Skin epidermis (tissue), 12 donors: Measurements from ENCODE around the gene RNF186.
"Not testable (repeated sequence)": the region's sequence is repeated elsewhere in the genome, so short reads cannot be mapped to it uniquely, and the experiment has no call there.

Experiments
- H3K27ac ChIP-seq, 21 experiments: fragments of 200-600 bp; sonication (generic) in 11 of 21; one replicate each; pipeline ENCODE4 v1.5.0; 2020; ENCODE audit warnings: mild to moderate bottlenecking in 3 of 21, inconsistent platforms in 2 of 21, moderate library complexity in 2 of 21
- H3K4me3 ChIP-seq, 7 experiments: fragments of 200-600 bp; sonication (generic) in 2 of 7; one replicate each; pipeline ENCODE4 v1.5.0; 2020; ENCODE audit warnings: inconsistent platforms in 2 of 7, mild to moderate bottlenecking in 2 of 7, moderate library complexity in 1 of 7

RNF186 gene

DNA sequence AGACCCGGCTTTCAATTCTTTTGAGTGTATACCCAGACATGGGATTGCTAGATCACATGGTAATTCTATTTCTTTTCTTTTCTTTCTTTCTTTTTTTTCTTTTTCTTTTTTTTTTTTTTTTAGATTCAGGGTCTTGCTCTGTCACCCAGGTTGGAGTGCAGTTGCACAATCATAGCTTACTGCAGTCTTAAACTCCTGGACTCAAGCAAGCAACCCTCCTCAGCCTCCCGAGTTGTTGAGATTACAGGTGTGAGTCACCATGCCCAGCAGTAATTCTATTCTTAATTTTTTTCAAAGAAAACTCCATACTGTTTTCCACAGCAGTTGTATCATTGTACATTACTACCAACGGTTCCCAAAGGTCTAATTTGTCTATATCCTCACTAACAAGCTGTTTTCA, 13.5 kb upstream of the RNF186 start:
- Histone ChIP-seq H3K4me3 (no peak overlapping the region), H3K27ac (no peak overlapping the region)

DNA sequence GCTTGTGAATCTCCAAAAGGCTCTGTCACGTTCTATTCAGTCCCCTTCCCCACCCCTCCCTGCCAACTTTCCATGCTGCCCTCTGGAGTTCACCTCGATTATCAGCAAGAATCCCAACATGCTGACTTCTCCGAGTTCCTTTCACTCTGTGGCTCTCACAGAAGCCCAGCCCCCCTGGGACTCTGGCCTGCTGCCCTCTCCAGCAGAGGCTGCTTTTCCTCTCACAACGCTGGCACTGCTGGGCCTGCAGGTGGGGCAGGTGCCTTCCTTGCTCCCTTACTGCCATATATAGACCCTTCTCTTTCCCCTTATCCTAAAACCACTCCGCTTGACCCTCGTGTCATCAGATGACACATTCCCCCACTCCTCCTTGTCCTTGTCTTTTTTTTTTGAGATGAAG, 10.2 kb upstream of the RNF186 start:
- Histone ChIP-seq H3K27ac (no peak overlapping the region), H3K4me3 (no peak overlapping the region)

DNA sequence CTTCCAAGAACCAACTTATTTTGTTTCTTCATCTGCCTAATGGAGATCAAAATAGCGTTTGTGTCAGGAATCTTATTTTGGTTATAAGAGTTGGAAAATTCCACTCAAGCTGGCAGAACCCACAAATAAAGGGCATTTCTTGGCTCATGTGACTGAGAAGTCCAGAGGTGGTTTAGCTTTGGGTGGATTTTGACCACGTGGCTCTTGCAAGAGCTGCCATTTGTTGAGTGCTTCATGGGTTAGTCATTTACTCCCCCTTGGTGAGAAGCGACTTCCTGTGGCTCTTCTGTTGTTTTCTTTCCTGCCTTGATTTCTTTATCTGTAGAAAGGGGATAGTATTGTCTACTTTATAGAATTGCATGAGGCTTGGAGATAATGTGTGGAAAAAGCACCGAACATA, 9.5 kb upstream of the RNF186 start:
- no peak overlapping the region for H3K27ac ChIP-seq
- no peak overlapping the region for H3K4me3 ChIP-seq

DNA sequence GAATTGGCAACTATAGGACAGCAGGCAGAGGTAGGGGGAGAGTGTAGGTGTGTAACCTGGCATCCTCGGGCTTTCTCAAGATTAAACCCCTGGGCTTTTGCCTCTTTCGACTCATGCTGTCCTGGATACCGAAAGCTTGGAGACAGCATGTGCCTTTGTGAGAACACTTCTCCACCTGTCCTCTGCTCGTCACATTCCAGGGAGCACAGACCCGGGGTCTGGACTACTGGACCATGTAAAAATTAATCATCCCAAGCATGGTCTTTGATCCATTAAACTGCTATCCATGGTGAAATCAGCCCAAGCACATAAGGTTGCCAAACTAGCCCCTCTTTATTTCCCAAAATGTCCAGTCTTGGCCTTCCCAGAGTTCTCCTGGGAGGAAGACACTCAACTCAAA, 9.0 kb upstream of the RNF186 start:
- Histone ChIP-seq H3K27ac (no peak overlapping the region), H3K4me3 (no peak overlapping the region)

DNA sequence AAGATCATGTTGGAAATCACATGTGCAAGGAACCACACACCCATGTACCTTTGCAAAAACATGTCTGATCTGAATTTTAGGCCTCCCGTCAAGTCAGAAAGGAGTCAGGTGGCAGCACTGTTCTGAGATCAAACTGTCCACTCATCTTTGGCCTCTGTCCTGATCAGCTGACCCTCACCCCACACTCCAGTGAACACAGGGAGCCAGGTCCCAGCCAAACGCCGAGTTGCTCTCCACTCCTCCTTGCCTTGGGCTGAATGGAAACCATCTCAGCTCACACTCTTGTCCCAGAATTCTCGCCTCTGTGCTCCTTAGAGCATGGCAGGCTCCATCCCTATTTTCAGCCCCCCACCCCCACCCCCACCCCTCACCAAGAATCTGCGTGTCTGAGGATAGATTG, 4.6 kb upstream of the RNF186 start:
- Histone ChIP-seq H3K27ac (no peak overlapping the region), H3K4me3 (no peak overlapping the region)

DNA sequence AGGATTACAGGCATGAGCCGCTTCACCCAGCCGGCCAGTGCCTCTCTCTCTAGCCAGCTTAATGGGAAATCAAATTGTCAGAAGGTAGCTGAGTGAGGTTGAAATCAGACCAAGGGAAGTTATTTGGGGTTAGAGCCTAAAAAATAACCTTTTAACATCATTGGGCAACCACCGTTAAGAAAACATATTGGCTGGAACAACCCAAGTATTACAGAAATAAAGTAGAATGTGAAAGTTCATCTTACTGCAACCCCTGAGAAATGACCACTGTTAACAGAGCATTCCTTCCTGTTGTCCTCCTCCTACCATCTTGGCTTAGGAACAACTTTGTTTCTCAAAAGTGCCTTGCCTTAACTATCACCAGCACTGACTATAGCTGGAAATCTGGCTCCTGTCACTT, 3.2 kb upstream of the RNF186 start:
- H3K27ac ChIP-seq, result no peak overlapping the region
- no peak overlapping the region for H3K4me3 ChIP-seq

GRCh38 chr1:19817160-19817559, 2.1 kb upstream of the RNF186 start:
- Histone ChIP-seq H3K4me3 (no peak overlapping the region), H3K27ac (no peak overlapping the region)

GRCh38 chr1:19816737-19817086, 1.6 kb upstream of the RNF186 start:
- H3K4me3 ChIP-seq, H3K27ac ChIP-seq: not testable (repeated sequence)

- Histone ChIP-seq H3K4me3 (no peak overlapping the region), H3K27ac (no peak overlapping the region)
Measured at GRCh38 chr1:19815801-19816736, 986 bp upstream of the RNF186 start.

- Histone ChIP-seq H3K27ac (no peak overlapping the region), H3K4me3 (no peak overlapping the region)
Measured at GRCh38 chr1:19814244-19814661, 830 bp downstream of the RNF186 start.

GRCh38 chr1:19813643-19813960, 1.5 kb downstream of the RNF186 start:
- Histone ChIP-seq H3K27ac (no peak overlapping the region), H3K4me3 (no peak overlapping the region)

- Histone ChIP-seq H3K27ac (no peak overlapping the region), H3K4me3 (no peak overlapping the region)
Measured at GRCh38 chr1:19812875-19813642, 2.0 kb downstream of the RNF186 start.

GRCh38 chr1:19811206-19811851, 3.8 kb downstream of the RNF186 start:
- Histone ChIP-seq H3K27ac (no peak overlapping the region), H3K4me3 (no peak overlapping the region)

GRCh38 chr1:19809044-19809750, 5.9 kb downstream of the RNF186 start:
- H3K4me3 ChIP-seq, result no peak overlapping the region
- H3K27ac ChIP-seq, result no peak overlapping the region

DNA sequence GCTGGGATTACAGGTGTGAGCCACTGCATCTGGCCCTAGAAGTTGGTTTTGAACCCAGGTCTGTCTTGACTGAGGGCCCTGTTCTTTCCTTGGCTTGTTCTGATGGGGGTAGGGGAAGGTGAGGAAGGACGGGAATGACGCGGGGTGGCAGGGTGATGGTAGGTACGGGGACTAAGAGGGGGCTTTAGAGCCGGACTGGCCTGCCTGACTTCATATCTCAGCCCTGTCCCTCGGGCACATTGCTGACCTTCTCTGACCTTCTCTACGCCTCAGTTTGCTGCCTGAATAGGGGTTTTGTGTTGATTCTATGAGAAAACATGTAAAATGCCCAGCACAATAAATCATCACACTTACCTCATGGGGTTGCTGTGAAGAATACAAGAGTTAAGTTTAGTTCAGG, 6.7 kb downstream of the RNF186 start:
- Histone ChIP-seq H3K4me3 (no peak overlapping the region), H3K27ac (no peak overlapping the region)

- H3K4me3 ChIP-seq, result no peak overlapping the region
- no peak overlapping the region for H3K27ac ChIP-seq
Measured at GRCh38 chr1:19804831-19805251, 10.2 kb downstream of the RNF186 start.

DNA sequence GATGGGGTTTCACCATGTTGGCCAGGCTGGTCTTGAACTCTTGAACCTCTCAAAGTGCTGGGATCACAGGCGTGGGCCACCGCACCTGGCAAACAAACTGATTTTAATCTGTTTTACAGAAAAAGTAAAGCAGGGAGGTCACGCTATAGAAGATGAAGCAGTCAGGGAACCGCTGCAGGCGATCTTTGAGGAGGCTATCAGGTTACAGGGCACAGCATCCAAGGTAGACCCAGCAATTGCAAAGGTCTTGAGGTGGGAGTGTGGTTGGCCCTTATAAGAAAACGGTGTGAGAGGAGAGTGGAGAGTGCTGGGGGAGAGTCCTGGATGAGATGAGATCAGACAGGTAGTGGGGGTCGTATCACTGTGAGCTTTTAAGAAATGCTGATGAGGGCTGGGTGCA, 12.8 kb downstream of the RNF186 start:
- no peak overlapping the region for H3K27ac ChIP-seq
- H3K4me3 ChIP-seq, result no peak overlapping the region

DNA sequence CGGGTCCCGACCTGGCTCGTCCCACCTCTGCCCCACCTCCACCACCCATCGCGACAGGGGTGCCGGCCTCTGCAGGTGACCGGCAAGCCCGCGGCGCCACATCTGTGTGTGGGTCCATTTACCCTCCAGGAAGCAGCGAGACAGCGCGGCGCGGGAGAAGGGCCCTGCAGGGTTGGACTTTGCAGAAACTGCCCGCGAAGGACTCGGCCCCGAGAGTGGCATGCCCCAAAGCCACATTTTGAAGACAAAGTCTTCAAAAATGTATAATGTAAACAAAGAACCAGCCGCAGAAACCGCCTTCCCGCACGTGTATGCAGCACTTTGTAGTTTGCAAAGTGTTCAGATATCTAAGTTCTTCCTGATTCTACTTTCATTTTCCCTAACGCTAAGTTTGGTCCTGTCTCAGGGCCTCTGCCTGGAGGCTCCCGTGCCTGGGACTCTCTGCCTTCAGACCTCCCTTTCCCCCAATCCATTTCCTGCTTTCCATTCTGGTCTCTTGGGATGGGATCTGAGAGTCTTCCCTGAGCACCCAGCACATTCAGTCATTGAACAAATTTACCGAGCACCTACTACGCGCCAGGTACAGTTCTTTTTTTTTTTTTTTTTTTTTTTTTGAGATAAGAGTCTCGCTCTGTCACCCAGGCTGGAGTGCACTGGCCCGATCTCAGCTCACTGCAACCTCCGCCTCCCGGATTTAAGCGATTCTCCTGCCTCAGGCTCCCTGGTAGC, 14.8 kb downstream of the RNF186 start:
- Histone ChIP-seq H3K27ac (peak overlapping the region; percentile 23 to 96 (median 87)), H3K4me3 (peak overlapping the region; percentile 46 to 71 (median 57))

- Histone ChIP-seq H3K27ac (peak within 1 kb of the TSS; percentile 23 to 96 (median 87)), H3K4me3 (peak within 1 kb of the TSS; percentile 46 to 71 (median 57))
Measured at GRCh38 chr1:19799230-19800075, 15.6 kb downstream of the RNF186 start, which contains the start of gene TMCO4. TMCO4 (minus strand) TSS chr1:19799916; CDS start chr1:19780758, 19,158 bp downstream.
